NCI-H1105 treated with DMSO at 0.1 percent for 48 hours (cell line): ENCODE data around the gene TECTA.

ENCODE experiments used
- DNase-seq: peaks from one replicate; lab custom pipeline; 2025; lab: John Stamatoyannopoulos, UW

TECTA gene

DNA sequence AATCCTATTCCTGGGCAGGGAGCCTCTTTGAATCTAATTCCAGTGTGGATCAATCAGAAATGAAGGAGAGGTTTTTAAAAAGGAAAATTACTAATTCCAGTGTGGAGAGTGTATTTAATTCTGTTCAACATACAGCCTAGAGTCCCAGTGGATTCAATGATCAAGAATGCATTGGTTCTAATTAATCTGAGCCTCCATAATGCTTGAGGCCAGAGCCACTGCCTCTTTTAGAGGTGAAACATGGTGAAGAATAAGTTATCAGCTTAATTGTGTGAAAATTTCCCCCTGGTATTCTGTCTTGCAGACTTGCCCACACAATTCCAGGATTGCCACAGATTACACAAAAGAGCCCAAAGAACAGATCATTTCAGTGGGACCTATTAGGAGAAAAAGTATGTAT lies 87.7 kb downstream of the TECTA start:
- DNase-seq, result no peak

DNA sequence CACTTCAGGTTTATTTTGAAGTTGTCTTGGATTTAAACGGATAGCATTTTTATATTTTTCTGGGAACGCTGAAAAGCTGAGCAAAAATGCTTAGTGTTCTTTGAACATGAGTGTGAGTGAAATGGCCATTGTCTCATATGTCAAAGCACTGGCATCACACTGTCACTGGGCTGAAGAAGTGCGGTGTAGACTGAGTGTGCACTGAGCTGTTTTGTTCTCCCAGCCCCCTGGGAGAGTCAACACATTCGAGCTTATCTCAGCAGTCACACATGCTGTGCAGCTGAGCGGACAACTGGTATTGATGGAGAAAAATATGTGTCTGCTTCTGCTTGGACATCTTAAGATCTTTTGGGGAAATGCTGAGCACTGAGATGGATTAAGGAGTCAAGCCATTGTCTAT lies 90.8 kb downstream of the TECTA start:
- DNase-seq, result no peak

DNA sequence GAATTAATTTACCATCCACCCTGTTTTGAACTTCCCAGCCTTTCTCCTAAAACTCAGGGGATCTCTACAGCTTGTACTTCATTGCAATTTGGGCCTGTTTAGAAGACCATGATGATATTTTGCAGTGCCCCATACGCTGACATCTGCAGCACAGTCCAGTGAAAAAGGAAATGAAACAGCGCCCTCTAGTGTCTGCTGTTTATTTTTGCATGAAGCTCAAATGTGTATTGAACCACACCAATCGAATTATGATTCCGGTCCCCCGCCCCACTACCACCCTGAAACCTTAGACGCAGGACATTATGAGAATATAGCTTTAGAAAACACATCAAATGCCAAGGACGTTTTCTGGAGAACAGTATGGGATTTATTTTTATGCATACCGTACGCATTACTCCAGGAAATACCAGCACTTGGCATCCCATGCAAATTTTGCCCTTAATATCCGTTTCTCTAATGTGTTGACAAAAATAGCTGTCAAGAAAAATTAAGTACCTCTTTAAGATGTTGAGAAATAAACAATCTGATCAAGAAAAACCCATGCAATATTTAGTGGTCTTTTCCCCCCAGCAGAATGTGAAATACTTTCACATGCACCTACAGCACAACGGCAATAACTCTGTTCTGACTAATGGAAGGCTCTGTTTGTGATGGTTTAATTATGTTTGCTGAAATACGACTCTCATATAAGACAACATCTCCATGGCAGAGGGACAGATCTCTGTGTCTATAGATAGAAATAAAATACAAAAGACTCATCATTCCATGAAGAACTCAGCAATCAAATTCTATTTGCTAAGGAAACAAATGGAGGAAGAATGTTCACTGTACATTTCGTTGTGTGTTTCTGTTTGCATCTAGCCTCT lies 93.9 kb downstream of the TECTA start:
- peak; percentile 91 for DNase-seq

DNA sequence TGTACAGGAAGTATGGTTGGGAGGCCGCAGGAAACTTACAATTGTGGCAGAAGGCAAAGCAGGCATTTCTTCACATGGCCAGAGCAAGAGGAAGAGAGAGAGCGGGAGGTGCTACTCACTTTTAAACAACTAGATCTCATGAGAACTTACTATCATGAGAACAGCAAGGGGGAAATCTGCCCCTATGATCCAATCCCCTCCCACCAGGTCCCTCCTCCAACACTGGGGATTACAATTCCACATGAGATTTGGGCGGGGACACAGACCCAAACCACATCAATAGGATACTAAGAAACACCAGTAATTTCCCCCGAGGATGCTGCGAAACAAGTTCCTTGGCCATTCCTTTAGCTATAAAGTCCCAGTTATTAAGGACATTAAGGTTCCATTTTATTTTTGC lies 97.4 kb downstream of the TECTA start:
- DNase-seq, result no peak

DNA sequence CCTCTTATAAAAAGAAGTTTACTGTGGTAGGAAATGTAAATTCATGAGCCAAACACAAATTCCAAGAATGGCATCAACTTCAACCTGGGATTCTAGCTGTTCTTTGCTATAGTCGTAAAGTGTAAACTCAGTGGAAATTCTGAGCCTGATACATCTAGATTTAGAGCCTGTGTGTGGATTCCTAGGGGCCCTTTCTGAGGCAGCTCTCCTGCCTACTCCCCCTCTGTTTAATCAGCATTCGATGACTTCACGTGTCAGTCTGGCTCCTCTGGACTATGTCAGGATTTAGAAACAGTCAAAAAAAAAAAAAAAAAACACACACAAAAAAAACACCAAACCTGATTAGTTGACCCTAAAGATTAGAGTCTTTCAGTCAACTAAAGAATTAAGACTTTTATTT lies 98.5 kb downstream of the TECTA start:
- DNase-seq, result no peak

DNA sequence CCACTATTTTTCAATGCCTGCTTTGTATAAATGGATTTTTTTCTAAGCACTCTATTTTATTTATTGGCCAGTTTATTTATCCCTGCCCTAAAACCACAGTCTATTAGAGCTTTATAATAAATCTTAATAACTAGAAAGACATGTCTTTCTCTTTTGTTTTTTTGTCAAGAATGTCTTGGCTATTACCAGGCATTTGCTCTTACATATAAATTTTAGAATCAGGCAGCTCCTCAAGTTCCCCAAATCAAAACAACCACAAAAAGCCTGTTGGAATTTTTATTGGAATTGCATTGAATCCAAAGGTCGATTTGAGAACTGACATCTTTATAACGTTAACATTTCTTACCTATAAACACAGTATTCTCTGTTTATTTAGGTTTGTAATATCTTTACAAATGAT lies 105.8 kb downstream of the TECTA start:
- no peak for DNase-seq

DNA sequence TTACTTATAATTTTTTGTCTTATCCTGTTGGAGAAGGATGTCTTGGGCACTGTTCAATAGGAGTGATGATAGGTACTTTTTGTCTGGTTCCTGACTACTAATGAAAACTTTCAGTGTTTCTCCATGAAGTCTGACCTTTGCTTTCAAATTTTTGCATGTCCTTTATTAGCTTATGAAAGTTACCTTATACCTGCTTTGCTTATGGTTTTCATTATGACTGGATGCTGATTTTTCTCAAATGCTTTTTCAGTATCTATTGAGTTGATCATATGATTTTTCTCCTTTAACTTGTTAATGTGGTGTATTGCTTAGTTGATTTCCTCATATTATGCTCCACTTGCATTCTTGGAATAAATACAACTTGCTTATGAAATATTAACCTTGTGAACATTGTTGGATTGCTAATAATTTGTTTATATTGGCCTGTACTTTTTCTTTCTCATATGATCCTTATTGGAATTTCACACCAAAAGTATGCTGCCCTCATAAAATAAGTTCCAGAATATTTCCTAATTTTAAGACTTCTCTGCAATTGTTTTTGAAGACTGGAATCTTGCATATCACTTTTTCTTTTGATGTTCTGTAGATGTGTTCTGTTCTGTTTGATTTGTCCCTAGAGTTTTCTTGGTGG lies 106.6 kb downstream of the TECTA start:
- DNase-seq, result no peak

DNA sequence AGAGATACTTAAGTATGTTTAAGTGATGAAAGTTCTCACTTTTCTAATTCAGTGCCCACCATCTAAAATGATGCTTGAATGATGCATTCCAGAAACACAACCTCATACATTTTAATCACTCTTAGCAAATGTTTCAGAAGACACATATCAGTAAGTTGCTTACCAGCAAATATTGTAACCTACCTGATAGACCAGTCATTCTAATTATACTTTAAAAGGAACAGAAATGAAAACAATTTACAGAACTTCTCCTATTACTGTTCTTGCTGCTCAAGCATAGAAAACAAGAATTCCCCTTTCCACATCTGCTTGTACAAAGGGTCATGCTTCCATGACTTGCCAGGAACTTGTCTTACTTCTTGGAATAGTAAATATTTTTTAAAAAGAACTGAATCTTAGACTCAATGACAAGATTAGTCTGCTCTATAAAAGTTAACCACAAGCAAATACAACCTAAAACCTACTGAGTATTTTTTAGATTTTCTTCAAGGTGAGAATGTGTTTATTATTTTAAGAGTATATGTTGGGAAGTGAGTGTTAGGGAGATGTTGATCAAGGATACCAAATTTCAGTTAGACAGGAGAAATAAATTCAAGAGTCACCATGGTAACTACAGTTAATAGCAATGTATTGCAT lies 109.5 kb downstream of the TECTA start:
- DNase-seq, result no peak

DNA sequence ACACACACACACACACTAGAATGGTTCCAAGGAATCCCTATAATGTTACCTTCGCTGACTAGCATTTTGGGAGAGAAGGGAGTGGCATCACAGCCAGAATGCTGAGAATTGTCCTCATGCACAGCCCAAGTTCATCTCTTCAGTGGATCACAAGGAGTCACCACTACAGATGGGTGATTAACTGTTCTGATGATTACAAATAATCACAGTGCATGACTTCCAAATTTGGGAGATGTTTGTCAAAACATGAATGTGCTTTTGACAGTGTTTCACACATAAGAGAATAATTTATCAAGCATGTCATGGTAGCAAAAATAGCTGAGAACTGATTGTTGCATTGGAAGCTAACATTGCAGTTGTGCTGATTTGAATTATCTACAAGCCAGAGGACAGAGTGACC lies 110.6 kb downstream of the TECTA start:
- DNase-seq, result no peak

DNA sequence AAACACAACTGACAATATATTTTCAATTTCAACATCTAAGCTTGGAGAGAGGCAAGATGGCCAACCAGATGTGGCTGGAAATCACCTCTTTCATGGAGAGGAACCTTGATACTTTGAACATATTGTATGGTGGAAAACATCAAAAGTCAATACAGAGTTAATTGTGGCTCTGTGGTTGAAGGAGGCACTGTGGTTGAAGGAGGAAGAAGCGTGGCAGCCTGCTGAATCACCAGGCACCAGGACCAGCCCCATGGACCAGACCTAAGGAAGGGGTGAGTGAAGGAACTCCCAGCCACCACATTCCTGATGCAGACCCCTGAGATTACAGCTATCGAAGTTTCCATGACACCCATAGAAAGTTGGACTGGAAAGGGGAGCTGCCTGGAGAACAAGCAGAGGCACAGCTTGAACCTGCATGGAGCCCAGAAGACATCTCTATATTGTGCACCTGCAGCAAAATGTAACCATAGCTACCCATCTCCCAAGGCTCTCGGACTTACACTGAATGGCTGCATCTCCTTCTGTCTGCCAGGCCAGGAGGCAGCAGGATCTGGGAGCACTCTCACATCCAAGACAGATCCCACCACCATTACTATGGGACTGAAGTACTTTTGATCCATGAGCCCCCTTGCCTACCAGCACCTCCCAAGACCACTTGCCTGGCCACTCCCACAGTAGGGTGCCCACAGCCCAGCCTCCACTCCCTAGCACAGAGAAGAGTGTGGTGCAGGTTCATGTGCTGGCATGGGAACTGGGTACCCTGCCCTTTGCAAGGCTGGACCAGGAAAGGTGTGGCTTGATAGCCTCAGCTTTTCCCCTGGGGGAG lies 111.7 kb downstream of the TECTA start:
- DNase-seq, result no peak

DNA sequence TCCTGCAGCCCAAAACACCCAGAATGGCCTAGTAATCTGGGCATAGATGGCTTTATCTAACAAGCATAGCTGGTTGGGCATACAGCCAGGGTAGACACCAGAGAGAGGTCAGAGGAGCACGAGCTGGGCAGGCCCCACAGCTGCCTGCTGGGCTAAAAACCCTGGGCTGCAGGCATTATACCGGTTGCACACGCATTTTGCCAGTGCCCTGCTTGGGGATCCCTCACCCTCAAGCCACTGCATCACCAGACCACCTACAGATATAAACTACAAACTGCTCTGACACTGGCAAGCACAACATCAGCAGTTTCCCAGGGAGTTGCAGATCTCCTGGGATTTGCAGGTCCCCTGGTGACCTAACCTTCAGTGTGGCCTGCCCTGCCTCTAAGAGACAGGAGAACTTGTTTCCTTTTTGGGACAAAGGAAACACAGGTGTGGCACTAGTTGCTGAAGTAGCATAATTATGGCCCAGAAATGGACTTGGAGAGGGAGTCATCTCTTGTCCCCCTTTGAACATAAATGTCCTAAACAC lies 112.4 kb downstream of the TECTA start:
- DNase-seq, result no peak

DNA sequence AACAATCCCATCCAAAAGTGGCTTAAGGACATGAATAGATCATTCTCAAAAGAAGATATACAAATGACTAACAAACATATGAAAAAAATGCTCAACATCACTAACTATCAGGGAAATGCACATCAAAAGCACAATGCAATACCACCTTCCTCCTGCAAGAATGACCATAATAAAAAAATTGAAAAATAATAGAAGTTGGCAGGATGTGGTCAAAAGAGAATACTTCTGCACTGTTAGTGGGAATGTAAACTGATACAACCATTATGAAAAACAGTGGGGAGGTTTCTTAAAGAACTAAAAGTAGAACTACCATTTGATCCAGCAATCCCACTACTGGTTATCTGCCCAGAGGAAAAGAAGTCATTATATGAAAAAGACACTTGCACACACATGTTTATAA lies 113.8 kb downstream of the TECTA start:
- no peak for DNase-seq

DNA sequence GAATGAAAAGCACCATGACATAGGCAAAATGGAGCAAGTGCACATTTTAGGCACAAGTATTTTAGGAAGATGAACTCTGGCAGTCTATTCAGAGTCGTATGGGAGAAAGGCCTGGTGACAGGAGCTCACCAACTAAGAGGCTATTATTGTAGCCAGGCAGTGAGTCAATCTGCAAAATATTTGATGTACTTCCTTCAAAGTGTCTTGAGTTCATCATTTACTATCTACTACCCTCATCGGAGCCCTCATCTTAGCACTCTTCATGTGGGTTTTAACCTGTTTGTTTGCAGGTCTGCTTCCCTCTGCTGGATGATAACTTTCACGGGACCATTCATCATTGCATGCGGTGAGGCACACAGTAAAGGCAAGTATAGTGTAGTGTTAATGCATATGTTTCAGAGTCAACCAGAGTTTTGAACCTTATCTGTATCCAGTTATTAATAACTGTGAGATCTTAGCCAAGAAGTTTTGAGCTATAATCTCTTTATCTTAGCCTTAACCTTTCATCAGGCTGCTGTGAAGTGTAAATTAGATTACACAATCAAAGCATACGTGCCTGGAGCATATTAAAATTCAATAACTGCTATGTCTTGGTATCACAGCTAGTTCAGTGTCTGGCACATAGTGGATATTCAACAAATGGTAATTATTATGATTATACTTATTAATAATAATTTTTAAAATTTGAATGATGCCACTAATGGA lies 120.6 kb downstream of the TECTA start:
- no peak for DNase-seq

DNA sequence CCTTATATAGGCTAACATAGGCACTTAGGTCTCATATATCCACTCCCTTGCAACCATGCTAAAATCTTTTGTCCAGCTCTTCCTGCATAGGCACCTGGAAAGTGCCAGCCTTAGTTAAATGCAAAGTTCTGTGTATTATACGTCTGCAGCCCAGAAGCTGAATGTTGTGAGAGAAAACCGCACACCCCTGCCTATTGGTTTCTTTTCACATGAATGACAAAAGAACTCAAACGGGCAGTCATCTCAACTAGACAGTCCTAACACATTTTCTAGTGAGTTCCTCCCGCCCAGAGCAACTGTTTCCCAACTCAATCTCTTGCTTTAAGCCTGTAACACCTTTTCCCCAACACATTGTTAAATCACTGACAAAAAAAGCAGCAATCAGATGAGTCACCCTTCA lies 122.1 kb downstream of the TECTA start:
- no peak for DNase-seq

DNA sequence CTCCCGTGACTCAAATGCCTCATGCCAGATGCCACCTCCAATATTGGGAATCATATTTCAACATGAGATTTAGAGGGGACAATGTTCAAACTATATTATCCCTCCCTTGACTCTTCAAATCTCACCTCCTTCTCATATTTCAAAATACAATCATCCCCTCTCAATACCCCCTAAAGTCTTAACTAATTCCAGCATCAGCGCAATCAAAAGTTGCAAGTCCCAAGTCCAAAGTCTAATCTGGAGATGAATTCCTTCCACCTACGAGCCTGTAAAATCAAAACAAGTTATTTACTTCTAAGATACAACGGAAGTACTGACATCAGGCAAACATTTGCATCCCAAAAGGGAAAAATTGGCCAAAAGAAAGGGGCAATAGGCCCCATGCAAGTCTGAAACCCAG lies 124.3 kb downstream of the TECTA start:
- no peak for DNase-seq

DNA sequence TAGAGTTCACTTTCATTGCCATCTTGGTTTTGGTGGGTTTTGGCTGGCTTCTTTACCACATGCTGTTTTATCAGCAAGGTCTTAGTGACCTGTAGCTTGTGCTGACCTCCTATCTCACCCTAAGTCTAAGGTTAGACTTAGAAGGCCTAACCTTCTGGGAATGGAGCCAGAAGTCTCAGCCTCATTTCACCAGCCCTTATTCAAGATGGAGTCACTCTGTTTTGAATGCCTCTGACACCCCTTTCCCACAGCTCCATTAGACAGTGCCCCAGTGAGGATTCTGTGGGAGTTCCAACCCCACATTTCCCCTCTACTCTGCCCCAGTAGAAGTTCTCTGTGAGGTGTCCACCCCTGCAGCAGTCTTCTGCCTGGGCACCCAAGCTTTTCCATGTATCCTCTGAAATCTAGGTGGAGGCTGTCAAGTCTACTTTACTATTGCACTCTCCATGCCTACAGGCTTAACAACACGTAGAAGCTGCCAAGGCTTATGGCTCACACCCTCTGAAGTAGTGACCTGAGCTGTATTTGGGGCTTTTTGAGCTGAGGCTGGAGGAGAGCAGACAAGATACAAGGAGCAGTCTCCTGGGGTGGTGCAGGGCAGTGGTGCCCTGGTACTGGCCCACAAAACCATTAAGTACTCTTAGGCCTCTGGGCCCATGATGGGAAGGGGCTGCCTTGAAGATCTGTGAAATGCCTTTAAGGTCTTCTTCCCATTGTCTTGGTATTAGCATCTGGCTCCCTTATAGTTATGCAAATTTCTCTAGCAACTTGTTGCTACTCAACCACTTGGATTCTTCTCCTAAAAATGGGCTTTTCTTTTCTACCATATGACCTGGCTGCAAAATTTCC lies 125.6 kb downstream of the TECTA start:
- no peak for DNase-seq

DNA sequence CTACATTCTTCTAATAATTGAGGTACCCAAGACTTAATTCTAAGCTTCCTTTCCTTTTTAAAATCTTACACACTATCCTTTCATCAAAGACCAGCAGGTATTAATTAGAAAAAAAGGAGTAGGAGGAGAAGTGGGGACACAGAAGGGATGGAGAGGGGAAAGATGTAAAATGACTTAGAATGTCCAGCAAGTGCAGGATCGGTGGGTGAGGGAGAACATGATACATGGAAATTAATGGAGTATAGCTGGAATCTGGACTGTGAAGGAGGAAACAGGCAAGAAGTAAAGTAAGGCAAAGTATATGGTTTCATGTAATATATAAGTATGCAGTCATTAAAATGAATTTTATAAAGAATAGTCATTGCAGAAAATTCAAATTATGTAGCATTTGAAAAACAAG lies 127.8 kb downstream of the TECTA start:
- DNase-seq, result no peak

DNA sequence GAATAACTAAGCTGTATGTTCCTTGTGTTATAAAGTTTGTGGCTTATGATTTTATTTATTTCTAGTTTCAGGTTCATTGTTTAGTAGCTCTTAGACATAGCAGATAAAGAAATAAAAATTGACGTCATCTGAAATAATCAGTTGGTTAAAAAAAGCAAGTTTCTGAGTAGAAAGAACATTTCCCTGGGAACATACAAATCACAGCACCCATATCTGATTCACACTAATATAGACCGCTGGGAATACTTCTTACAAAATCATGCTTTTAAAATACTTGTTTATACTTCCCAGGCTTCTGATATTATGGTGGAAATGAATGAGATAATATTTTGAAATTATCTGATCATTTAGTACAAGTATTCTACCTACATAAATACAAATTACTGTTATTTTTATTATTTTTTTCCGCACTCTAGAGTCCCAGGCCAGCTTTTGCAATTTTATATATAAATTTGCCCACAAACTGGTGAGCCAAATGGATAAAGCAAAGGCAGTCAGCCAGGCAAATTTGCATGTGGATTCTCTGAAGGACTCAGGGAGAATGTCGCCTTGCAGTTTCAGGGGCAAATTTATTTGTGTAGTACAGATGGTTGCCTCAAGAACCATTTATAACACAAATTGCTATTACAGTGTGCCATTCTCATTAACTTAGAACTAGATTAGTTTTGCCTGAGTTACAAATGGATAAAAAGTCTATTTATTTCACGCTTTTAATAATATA lies 128.6 kb downstream of the TECTA start:
- DNase-seq, result no peak

DNA sequence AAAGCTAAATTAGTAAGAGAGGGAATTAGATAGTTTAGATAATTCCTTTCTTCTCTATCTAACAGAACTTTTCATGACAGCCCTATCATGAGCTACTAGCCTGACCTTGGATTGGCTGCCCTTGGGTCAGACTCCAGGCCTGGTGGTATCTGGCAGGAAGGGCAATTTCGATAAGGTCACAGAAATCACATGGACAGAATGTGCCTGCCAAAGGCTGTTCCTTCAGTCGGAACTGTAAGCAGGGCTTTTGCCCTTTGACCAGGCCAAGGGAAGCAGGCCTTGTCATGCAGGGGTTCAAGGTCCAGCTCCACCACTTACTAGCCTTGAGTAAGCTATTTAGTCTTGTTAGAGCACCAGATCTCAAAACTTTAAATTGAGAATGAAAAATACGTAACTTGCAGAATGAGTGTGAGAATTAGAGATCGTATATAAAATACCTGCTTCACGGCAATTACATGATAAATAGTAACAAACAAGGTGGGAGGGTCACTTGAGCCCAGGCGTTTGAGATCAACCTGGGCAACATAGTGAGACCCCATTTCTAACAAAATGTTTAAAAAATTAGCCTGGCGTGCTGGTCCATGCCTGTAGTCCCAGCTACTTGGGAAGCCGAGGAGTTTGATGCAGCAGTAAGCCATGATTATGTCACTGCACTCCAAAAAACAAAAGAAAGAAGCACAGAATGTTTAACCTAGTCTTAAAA lies 130.7 kb downstream of the TECTA start:
- DNase-seq, result no peak
